Measurements from ENCODE around the gene EPB41L4A.

Gene EPB41L4A

DNA sequence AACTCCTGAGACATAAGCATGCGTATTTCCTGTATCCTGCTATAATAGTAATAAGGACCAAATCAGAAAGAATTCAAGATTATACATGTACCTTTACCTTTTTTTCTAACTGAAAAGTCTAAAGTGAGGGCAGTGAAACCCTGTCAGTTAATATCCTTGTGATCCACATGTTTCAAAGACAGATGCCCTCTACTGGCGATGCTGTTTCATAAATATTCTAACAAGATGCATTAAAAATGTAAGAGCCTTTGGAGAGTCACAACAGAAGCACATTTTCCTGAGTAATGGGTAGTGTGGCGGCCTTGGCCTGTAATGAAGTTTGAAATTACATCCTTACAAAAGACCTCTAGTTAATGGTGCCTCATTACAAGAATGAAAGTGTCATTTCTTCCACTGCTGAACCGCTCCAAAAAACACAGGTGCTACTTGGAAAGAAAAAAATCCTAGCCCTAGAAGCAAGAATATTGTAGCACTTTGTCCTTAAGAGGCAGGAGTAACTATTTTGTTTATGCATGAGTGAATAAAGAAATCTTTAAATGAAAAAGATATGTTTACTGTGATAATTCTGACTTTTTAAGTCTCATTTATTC, 232.6 kb downstream of the EPB41L4A start:
- no peak overlapping the region for H3K27ac ChIP-seq
- DNase-seq (ENCODE audit: low spot score): no peak
- TF ChIP-seq, protein P1, sequence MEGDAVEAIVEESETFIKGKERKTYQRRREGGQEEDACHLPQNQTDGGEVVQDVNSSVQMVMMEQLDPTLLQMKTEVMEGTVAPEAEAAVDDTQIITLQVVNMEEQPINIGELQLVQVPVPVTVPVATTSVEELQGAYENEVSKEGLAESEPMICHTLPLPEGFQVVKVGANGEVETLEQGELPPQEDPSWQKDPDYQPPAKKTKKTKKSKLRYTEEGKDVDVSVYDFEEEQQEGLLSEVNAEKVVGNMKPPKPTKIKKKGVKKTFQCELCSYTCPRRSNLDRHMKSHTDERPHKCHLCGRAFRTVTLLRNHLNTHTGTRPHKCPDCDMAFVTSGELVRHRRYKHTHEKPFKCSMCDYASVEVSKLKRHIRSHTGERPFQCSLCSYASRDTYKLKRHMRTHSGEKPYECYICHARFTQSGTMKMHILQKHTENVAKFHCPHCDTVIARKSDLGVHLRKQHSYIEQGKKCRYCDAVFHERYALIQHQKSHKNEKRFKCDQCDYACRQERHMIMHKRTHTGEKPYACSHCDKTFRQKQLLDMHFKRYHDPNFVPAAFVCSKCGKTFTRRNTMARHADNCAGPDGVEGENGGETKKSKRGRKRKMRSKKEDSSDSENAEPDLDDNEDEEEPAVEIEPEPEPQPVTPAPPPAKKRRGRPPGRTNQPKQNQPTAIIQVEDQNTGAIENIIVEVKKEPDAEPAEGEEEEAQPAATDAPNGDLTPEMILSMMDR (IDR thresholded peaks at IDR 0.05): peak; percentile 26
- H3K4me3 ChIP-seq: no peak overlapping the region

DNA sequence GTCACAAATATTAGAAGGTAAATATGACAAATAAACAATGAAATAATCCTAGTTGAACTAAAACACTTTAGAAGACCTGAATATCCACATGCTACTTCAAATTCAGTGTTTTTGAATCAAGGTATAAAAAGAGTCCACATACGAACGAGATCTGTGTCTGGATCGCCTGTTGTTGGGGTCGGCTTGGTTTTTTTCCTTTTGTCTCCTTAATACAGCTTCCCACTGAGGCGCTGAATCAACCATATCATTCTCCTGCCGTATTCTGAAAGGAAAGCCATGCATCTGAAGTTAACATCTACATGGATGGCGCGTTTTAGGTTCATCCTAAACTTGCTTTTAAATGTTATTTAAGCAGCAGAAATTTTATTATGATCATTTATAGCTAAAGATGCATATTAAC, 235.2 kb downstream of the EPB41L4A start:
- Histone ChIP-seq H3K27ac (no peak overlapping the region), H3K4me3 (no peak overlapping the region)
- TF ChIP-seq, protein P1 (IDR thresholded peaks at IDR 0.05): no peak
- DNase-seq (ENCODE audit: low spot score): no peak

DNA sequence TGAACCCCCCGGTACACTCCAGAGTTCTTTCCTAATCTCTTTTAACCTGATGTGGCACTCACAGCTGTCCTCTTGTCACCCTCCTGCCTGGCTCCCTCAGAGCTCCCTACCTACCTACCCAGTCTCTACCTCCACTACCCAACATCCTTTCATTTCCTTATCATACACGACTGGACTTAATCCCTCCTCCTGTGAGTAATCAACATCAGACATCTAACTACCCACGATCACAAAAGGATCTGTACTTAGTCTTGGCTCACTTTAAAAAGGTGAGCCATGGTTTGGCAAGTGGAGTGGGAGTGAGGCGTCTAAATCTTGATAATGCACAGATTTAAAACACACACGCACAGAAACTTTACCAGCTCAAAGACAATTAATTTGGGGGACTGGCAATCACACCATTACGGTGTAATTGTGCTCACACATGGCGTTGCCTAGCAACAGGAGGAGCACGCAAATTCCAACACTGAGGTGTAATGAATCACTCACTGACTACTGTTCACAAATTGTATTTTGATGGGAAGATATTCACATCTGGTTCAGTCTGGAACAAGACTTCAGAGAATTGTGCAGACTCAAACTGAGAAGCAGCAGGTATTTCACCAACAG, 235.9 kb downstream of the EPB41L4A start:
- no peak for DNase-seq (ENCODE audit: low spot score)
- Histone ChIP-seq H3K27ac (no peak overlapping the region), H3K4me3 (no peak overlapping the region)
- TF ChIP-seq, protein P1 (IDR thresholded peaks at IDR 0.05): no peak

DNA sequence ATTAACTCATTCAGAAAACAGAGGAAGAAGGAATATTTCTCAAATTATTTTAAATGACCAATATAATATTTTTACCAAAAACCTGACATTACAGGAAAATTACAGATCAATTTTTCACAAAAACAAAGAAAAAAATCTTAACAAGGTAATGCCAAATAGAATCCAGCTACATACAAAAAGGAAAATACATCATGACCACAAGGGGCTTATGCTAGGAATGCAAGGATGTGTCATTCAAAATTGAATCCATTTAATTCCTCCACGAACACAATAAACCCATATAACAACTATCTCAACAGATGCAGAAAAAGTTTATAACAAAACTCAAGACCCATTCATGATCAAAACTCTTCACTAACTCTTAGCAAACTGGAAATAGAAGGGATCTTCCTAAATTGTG, 239.8 kb downstream of the EPB41L4A start:
- Histone ChIP-seq H3K4me3 (no peak overlapping the region), H3K27ac (no peak overlapping the region)
- TF ChIP-seq, protein P1 (IDR thresholded peaks at IDR 0.05): no peak
- DNase-seq (ENCODE audit: low spot score): no peak

DNA sequence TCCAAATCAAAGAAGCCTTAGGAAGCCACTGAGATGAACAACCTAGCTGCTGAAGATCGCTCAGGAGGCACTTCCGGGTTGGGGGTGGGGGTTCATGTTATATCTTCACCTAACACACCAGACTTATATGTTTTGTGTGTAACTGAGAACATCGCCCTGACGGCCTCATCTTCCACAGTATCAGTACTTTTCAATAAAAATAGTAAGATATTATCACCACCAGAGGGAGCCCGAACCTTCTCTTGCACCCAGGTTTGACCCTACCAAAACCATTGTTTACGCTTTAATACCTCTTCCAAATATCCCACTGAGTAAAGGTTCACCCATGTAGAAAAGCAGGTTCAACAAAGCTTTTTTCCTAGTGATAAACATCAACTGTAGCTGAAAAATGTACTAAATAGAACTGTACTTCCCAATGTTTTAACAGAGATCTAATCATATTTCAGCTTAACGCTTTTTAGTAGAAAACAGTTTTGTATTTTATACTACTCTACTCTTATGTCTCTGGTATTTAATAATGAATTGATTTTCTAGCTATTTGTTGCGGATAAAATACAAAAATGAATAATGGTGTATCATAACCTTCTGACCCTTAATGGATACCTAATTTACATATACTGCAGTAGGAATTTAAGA, 244.0 kb downstream of the EPB41L4A start:
- DNase-seq (ENCODE audit: low spot score): no peak
- TF ChIP-seq, protein P1 (IDR thresholded peaks at IDR 0.05): peak; percentile 28
- no peak overlapping the region for H3K27ac ChIP-seq
- no peak overlapping the region for H3K4me3 ChIP-seq

DNA sequence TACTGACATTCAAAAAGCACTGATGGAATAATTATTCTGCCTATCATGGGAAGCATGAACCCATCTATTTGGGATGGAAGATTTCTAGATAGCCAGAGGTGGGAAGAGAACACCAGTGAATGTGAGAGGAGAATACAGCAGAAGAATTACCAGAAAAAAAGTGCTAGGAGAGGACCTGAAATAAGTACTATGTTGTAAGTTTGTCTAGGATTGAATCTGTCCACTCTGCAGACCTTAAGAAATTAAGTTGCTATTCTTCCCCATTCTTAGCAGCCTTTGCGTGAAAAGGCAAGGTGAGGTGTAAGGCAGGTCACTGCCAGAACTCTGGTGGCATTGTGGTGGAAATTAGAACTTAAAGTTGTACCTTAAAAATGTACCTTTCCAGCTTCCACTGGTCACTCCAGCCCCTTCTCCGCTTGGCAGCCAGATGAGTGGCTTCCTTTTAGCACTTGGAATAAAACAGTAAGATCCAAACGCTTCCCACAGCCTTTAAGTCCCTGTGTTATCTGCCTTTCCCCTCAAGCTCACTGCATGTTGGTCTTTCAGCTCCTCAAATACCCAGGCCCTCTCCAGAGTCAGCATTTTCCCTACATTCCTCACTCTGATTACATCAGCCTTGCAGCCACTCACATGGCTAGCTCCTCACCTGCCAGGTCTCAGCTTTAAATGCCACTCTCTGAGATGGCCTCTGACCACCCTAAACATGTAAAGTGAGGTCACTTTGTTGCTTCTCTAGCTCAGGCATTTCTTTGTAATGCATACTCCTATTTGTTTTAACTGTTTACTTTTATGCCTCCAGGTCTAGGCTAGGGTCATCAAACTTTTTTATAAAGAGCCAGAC, 253.0 kb downstream of the EPB41L4A start:
- no peak overlapping the region for H3K4me3 ChIP-seq

More for the DNA sequence above, 253.0 kb downstream of the EPB41L4A start:
- TF ChIP-seq, protein P1 (IDR thresholded peaks at IDR 0.05): no peak
- no peak for DNase-seq (ENCODE audit: low spot score)
- no peak overlapping the region for H3K27ac ChIP-seq

Measured in coronary artery (tissue), 2 donors.